Stimulated activated naive CD4-positive, alpha-beta T cell (primary cell): Measurements from ENCODE around the gene ABCB1.
"Not testable (repeated sequence)": the region's sequence is repeated elsewhere in the genome, so short reads cannot be mapped to it uniquely, and the experiment has no call there.

Experiments used
- DNase-seq, 6 experiments: peaks; one replicate each; lab custom pipeline; 2025; lab: John Stamatoyannopoulos, UW

The ABCB1 gene

GRCh38 chr7:87575521-87575920 lies 25.2 kb downstream of the ABCB1 start:
- DNase-seq, result no peak

GRCh38 chr7:87574630-87575029 lies 26.1 kb downstream of the ABCB1 start:
- no peak for DNase-seq

DNA sequence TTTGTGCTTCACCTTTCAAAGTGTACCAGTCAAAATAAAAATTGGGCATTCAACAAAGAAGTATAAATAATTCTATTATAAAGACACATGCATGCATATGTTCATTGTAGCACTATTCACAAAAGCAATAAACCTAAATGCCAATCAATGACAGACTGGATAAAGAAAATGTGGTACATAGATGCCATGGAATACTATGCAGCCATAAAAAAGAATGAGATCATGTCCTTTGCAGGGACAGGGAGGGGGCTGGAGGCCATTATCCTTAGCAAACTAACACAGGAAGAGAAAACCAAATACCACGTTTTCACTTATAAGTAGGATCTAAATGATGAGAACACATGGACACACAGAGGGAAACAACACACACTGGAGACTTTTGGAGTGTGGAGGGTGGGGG lies 28.2 kb downstream of the ABCB1 start:
- not testable (repeated sequence) for DNase-seq

- no peak for DNase-seq
These were observed 30.5 kb downstream of the ABCB1 start for GRCh38 chr7:87570178-87570577.

DNA sequence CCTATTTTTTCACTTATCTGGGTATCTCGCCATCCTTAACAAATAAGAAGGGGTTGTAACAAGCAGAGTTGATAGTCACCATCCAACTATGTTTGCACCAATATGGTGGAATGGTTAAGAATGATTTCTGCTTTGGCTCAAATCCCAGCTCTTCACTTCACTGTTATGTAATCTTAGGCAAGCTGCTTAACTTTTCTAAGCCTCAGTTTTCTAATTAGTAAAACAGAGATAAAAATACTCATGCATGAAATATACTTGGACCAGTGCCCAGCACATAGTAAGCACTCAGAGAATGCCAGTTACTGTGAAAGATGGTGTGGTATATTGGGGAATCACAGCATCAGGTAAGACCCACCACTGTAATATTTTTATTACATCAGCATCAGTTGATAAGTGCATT lies 33.6 kb downstream of the ABCB1 start:
- DNase-seq, result no peak

DNA sequence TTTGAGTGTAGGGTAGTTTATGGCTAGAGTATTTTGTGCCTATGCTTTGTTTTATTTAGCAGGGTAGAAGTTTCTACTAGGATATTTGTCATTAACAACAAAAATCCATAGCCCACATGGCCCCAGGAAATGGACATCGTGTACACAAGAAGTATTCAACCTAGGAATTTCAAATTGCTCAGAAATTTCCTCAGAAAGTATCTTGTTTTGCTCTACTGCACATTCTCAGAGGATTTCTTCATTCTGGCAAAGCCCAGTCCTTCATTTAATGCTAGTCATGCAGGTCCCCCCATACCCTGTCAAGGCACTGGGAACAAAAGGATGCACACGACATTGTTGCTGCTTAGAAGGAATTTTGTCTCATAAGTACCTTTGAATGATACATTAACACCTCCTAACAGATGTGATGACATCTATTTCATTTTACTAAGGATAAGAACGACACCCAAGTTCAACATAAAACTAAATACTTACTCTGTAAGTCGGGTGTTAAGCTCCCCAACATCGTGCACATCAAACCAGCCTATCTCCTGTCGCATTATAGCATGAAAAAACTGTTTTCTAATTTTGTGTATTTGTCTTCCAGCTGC lies 34.3 kb downstream of the ABCB1 start:
- DNase-seq, result no peak

GRCh38 chr7:87565877-87566276 lies 34.8 kb downstream of the ABCB1 start:
- DNase-seq, result no peak

DNA sequence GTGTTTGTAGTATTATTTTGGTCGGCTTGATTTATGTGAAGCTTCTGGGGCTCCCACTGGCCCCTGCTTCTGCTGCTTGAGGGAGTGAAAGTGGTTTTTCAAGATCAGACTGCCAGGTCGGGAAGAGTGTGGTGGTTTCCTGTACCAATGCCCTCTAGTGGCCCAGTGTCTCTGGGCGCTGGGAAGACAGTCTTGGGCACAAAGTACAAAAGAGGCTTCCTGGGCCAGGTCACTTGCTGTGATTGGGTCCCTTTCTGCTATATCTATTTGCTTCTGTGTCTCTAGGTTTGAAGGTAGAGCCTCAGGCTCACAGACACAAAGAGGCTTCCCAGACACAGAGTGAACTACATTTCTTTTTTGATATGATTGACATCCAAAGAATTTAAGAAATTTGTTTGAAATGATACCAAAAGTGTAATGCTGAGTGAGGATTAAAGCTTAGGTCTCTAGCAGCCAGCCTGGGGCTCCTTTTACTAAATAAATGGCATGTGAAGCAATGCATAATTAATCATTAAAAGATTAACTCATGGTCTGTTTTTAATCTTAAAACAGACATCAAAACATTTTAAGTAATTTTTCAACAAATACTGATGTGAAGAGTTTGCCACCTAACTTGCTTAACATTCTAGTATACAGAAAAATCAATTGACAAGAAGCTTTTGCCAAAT lies 36.3 kb downstream of the ABCB1 start:
- DNase-seq, result peak in 2 of 6 experiments; percentile 3 to 16

DNA sequence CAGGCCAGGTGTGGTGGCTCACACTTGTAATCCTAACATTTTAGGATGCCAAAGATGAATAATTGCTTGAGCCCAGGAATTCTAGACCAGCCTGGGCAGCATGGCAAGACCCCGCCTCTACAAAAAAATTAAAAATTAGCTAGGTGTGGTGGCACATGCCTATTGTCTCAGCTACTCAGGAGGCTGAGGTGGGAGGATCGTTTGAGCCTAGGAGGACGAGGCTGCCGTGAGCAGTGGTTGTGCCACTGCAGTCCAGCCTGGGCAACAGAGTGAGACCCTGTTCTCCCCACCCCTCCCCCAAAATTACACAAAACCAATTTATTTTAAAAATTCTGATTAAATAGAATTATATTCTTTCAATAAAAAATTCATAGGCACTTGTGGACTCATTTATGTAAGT lies 39.0 kb downstream of the ABCB1 start:
- no peak for DNase-seq

DNA sequence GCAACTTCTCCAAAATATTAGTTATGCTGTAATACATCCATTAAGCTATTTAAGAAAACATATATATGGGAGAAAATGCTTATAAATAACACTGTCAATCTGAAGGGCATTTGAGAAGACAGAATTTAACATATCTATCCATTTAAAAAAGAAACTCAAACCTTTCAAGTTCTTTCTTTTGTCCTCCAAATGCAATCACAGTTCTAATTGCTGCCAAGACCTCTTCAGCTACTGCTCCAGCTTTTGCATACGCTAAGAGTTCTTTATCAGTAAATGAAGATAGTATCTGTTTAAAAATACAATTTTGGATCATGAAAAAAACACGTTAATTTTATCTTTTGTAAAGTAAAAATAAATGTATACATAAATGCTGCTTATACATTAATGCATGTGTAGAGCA lies 39.6 kb downstream of the ABCB1 start:
- no peak for DNase-seq

DNA sequence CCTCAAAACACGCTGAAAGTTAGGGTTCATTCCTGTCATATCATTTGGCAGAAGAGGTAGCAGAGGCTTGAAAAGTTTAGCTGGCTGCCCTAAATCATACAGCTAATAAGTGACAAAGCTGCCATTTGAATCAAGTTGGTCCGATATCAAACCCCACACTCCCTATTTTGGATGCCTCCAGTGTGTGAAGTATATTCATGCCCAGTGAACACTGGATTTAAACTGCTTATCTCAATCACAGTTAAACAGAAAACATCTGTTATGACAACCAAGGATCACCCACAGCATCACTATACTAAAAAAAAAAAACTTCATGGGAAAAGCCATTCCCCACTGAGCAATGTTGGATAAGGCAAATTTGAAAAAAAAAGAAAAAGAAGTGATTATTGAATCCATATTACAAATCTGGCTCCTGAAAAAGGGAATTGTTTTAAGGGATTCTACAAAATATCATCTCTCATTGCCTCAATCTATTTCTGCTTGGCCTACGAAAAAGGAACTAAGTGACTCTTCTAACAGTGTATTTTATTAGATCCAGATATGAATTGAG lies 48.3 kb downstream of the ABCB1 start:
- no peak for DNase-seq

DNA sequence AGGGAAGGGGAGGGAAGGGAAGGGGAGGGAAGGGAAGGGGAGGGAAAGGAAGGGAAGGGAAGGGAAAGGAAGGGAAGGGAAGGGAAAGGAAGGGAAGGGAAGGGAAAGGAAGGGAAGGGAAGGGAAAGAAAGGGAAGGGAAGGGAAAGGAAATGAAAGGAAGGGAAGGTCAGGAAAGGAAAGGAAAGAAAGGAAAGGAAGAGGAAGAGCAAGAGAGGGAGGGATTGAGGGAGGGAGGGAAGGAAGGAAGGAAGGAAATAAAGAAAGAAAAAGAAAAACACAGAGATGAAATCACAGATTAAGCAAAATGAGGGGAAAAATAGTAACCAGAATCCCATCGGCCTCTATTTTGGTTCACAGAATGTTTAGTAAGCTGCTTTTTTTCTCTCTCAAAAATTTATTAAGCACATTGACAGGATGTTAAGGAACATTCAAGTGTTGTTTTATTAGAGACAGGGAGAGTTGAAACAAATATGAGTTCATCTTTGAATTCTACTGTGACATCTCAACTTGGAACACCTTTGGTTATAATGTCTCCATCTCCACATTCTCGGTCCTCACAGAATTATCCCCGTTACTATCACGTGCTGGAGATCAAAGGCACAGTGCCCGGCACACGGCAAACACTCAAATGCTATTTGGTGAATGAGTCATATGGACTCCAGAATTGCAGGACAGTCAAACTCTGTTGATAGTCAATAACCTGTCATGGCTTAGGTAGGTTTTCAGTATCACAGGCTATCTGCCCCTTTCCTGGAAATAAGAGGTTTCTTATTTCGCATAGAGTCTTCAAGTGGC lies 52.4 kb downstream of the ABCB1 start:
- no peak for DNase-seq

GRCh38 chr7:87545760-87546159 lies 54.9 kb downstream of the ABCB1 start:
- DNase-seq, result no peak

DNA sequence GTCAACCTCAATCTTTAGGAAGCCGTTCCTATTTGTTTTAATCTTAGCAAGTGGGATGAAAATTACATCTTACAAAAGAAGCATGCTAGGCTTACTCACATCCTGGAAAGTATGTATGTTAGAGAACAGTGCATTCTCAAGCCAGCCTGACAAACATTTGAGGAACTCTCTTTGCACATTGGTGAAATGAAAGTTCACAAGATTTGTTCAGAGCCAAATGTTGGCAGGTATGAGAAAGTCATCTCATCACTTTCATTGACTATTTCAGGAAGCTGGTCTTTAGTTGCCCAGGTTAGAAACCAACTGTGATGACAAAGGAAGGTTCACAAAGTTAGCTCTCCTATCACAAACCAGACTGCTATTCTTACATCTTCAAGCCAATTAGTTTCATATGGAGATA lies 57.1 kb downstream of the ABCB1 start:
- DNase-seq, result no peak

GRCh38 chr7:87541648-87542047 lies 59.0 kb downstream of the ABCB1 start:
- DNase-seq, result no peak

- DNase-seq, result no peak
These were observed 62.6 kb downstream of the ABCB1 start for GRCh38 chr7:87538052-87538451.

- no peak for DNase-seq
These were observed 66.6 kb downstream of the ABCB1 start for GRCh38 chr7:87534072-87534471.

GRCh38 chr7:87530126-87530525 lies 70.6 kb downstream of the ABCB1 start:
- DNase-seq, result no peak

- DNase-seq, result no peak
These were observed 72.0 kb downstream of the ABCB1 start for GRCh38 chr7:87528730-87529129.

DNA sequence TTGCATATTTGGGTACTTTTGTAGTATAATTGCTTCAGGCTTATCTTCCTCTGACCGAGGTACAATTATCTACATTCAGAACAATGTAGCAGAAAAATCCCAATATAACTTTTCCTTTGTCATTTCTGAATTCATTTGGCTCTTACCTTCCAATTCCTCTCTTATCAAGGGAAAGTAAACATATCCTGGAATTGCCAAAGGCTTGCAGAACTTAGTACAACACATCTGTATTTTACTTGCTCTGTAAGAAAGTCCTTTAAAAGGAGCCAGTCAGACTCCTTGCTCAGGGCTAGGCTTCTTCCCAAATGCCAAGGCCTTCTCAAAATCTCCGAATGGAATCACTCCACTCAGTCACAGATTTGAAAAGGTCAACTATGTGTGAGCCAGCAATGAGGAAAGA lies 81.9 kb downstream of the ABCB1 start:
- no peak for DNase-seq

DNA sequence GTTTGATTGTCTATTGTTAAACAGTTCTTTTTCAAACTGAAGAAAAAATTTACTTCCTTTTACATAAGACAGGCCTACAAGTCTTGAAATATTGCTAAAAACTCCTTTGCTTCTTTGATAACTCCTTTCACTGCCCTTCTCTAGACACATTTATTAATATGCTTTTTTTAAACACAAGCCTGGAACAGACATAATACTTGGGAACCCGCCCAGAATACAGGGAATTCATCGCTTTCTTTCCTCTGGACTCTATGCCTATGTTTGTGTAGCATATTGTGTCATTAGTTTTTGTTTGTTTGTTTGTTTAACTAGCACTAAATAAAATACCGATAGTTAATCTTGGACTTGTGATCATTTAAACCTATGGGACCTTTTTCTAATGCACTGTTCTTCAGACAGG lies 82.8 kb downstream of the ABCB1 start:
- no peak for DNase-seq

DNA sequence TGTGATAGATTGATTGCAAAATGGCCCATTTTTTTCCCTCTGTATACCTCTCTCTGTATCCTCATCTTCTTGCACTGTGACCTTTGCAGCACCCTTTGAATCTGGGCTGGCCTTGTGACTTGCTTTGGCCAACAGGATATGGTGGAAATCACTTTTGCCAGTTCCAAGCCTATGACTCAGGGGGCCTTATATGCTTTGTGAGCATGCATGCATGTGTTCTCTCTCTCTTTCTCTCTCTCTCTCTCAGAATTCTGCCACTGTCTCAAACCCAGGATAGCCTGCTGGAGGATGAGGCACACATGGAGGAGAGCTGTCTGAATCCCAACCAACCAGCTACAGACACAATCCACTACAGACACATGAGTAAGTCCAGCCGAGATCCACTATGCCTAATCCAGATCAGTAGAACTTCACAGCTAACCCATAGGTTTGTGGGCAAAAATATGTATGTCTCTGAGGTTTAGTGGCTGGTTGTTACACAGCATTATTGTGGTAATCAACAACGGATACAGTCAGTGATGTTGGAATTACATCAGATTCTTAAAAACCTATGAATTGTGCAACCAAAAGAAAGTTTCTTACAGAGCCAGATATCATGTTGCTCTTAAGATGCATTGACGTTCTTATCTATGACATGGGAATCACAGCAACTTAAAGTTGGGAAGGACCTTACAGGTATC lies 83.4 kb downstream of the ABCB1 start:
- DNase-seq, result no peak
